Heart right ventricle (tissue), 16 donors: ENCODE results near the gene MXD1. TPM values are rescaled to one million over a fixed set of nuclear protein-coding genes. Genes with fewer than 3 reads are reported as not detected.
A peak's percentile ranks its signal among the peaks of the same experiment; 100 is the strongest.

Experiments used
- ATAC-seq, 8 donors: fragments of 200-7000 bp; cut with Tn5 transposase; one replicate each; pipeline ENCODE4 v1.9.1; 2020; ENCODE audit warnings: mild to moderate bottlenecking in 8 of 8, moderate library complexity in 8 of 8, moderate number of reproducible peaks in 1 of 8
- DNase-seq, 2 donors: peaks; one replicate each; pipeline ENCODE4 v3.0.0-alpha.2; 2020
- H3K27ac ChIP-seq, 10 donors: fragments of 200-600 bp; sonication (generic) in 2 of 10; one replicate each; pipeline versions ENCODE4 v1.5.0 to v1.8.0; 2020 to 2022; ENCODE audit warnings: mild to moderate bottlenecking in 3 of 10
- H3K27me3 ChIP-seq, 7 donors: fragments of 200-600 bp; one replicate each; pipeline ENCODE4 v1.8.0; 2021 to 2022; ENCODE audit warnings: mild to moderate bottlenecking in 2 of 7
- H3K36me3 ChIP-seq, 9 donors: fragments of 200-600 bp; sonication (generic) in 1 of 9; one replicate each; pipeline versions ENCODE4 v1.5.0 to v1.8.0; 2020 to 2022; ENCODE audit warnings: mild to moderate bottlenecking in 2 of 9
- H3K4me1 ChIP-seq, 9 donors: fragments of 200-600 bp; sonication (generic) in 1 of 9; one replicate each; pipeline versions ENCODE4 v1.5.0 to v1.8.0; 2020 to 2022; ENCODE audit warnings: mild to moderate bottlenecking in 4 of 9
- H3K4me3 ChIP-seq, 10 donors: fragments of 200-600 bp; sonication (generic) in 2 of 10; one replicate each; pipeline versions ENCODE4 v1.5.0 to v1.8.0; 2020 to 2022; ENCODE audit warnings: mild to moderate bottlenecking in 7 of 10, moderate library complexity in 2 of 10
- H3K9me3 ChIP-seq, 11 donors: fragments of 200-600 bp in 10 of 11; sonication (generic) in 2 of 11; one replicate each; pipeline versions ENCODE4 v1.5.0 to v1.8.0; 2013 to 2022; ENCODE audit warnings: mild to moderate bottlenecking in 2 of 11, control low read depth in 1 of 11, moderate library complexity in 1 of 11
- CTCF ChIP-seq, 9 donors: fragments of 200-600 bp; sonication (generic) in 2 of 9; IDR thresholded peaks; one replicate each; pipeline versions ENCODE4 v1.5.0 to v1.8.0; 2021 to 2022; ENCODE audit warnings: antibody characterized with exemption in 9 of 9, mild to moderate bottlenecking in 5 of 9, moderate library complexity in 1 of 9
- WGBS, 2 donors: extraction: QIAGEN DNeasy Blood & Tissue Kit; methylation state at CpG; one replicate each; pipeline ENCODE4 v1.1.7; 2013; ENCODE audit warnings: inconsistent platforms in 1 of 2; 5-methylcytosine and 5-hydroxymethylcytosine counted together
- intact Hi-C, 10 donors: fragments of 100-400 bp; cut with DNase I; formaldehyde crosslinking; loops; one replicate each; pipeline versions ENCODE4 v1.11.1 to v1.14.2; 2022
- polyA plus RNA-seq, 2 donors: library from polyadenylated mRNA; stranded (reverse); fragments of 200-250 nt; gene quantifications; one replicate each; pipeline ENCODE4 v1.2.3, GENCODE V29; 2013
- total RNA-seq, 10 donors: library from RNA; stranded (reverse); fragmentation: NEBNext Ultra II Directional in 3 of 10; extraction: Animal tissue kit (Norgen Biotek cat#: 25700) in 3 of 10; gene quantifications; one replicate each; pipeline versions ENCODE4 v1.2.1 to v1.2.4, GENCODE V29; 2021 to 2023
- donor health status: Arrhythmogenic right ventricular cardiomyopathy.
- donor health status: ischemic (EF 13 %, LVEDD 7.1; RV severe dilation, severe dysfunction).
- donor health status: healthy with polysubstance abuse.
- donor health status: DM: no; HTN: yes; CAD: no.
- donor health status: DM: no; HTN: no; CAD: no.
- donor health status: ischemic (EF 25% LVEDD 6.9; RV normal size, moderate dysfunction).
- donor health status: ischemic (EF 25% LVEDD 5.7; RV mildly dilated, moderate dysfunction).
- donor health status: healthy.
- donor health status: DM: yes; HTN: yes; CAD: no.
- donor health status: Ischemic cardiomyopathy.
- donor health status: ischemic (EF 35%, LVEDD 5.7; RV mildly dilated, moderate dysfunction).
- donor health status: nonischemic (EF 11% LVEDD 7.7; RV severe dilation, severe dysfunction).
- donor health status: DM: yes; HTN: yes; CAD: no.
- donor health status: PGD.
- donor health status: ischemic (EF 29% LVEDD 5.4; RV normal size, mild dysfunction).
- donor health status: nonischemic (EF 23%, LVEDD 6.1; RV moderate dilation, normal function).

MXD1 gene
- total and polyA plus RNA-seq, 12 donors, result 2.0 to 11.6 (median 5.9) TPM

- H3K36me3 ChIP-seq, result no peaks in the 10 kb centered on the region
- no peak overlapping the region for H3K4me3 ChIP-seq
- H3K27me3 ChIP-seq, result no peaks in the 10 kb centered on the region
- ATAC-seq, result no peak
- TF ChIP-seq CTCF (IDR thresholded peaks at IDR 0.05), result no peak
- no peak for DNase-seq
- H3K9me3 ChIP-seq, result no peaks in the 10 kb centered on the region
- peaks cover 0 to 17% (median 0%) of the 10 kb centered on the region in 9 donors for H3K4me1 ChIP-seq
- intact Hi-C loops, result no loop called here
- WGBS, 2 donors, result 81 to 84% methylated on average over 4 of the region's 4 CpGs
- H3K27ac ChIP-seq, result peak overlapping the region in 2 of 10 donors; percentile 69 to 89
Measured at GRCh38 chr2:69977906-69978482, 63.1 kb downstream of the MXD1 start.

DNA sequence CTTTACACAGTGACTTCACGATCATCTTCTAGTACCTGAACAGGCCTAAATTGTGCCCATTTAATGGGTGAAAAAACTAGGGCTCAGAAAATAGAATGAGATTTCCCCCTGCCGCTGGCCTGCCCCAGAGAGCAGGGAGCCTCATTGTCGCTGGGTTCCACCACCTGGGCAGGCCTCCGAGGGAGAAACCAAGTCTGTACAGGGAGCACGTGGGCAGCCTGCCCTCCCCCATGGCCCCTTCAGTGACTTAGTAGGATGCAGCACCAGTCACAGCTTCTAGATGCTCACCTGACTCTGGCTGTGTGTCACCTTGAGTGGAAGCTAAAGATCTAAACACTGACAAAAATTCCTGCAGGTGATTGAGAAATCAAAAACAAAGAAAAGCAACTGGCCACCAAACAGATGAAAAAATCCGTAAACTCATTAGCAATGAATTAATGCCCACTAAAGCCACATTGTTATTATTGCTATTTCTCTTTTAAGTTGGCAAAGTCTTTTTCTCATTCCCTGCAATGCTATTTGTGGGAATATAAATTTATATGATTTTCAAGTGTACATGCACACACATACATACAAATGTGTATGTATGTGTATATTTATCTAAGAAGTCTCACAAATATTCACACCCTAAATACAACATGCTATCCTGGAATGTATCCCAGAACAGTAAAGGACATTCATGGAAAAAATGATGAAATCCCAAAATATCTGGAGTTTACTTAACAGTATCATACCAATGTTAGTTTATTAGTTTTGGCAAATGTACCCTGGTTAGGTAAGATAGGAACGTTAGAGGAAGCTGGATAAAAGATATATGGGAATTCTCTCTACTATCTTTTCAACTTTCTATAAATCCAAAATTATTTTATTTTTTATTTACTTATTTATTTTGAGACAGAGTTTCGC is 65.2 kb downstream of the MXD1 start:
- TF ChIP-seq CTCF (IDR thresholded peaks at IDR 0.05), result no peak
- no peak for DNase-seq

DNA sequence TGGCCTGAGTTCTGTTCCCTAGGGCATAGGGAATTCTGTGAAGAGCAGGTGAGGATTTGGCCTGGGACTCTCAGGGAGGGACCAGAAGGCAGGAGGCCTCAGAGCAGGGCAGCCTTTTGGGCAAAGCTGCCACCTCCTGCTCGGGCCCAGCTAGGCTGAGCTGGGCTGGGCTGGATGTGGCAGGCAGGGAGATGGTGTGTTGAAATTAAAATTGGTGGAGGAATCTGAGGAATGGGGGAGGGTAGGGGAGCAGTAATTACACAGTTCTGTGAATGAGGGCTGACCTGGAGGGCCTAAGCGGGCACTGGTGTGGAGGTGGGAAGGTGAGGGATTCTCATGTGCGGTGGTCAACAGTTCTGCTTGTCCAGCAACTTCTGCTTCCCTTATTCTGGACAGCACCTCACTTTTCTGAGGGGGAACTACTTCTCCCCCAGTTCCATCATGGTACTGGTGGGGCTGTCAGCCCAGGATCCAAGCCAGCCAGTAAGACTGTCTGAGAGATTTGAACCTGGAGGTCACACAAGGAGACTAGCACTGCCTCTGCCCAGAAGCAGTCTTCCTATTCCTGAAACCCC is 68.6 kb downstream of the MXD1 start:
- WGBS, 2 donors, result 75 to 89% methylated on average over 3 of the region's 3 CpGs
- intact Hi-C loops, result no loop called here
- Histone ChIP-seq H3K27me3 (no peaks in the 10 kb centered on the region), H3K4me1 (peaks cover 0 to 24% (median 0%) of the 10 kb centered on the region in 9 donors), H3K36me3 (no peaks in the 10 kb centered on the region), H3K4me3 (no peak overlapping the region), H3K27ac (peak overlapping the region in 2 of 10 donors; percentile 17 to 88), H3K9me3 (no peaks in the 10 kb centered on the region)
- ATAC-seq, result peak in 1 of 8 donors; percentile 20
- no peak for DNase-seq
- TF ChIP-seq CTCF (IDR thresholded peaks at IDR 0.05), result no peak

More for the DNA sequence above, 65.2 kb downstream of the MXD1 start:
- intact Hi-C loops, result no loop called here
- Histone ChIP-seq H3K36me3 (no peaks in the 10 kb centered on the region), H3K9me3 (no peaks in the 10 kb centered on the region), H3K27me3 (no peaks in the 10 kb centered on the region), H3K4me1 (peaks cover 0 to 21% (median 0%) of the 10 kb centered on the region in 9 donors), H3K27ac (peak overlapping the region in 2 of 10 donors; percentile 35 to 89), H3K4me3 (no peak overlapping the region)
- ATAC-seq, result no peak
- 84 to 87% methylated on average over 8 of the region's 8 CpGs for WGBS, 2 donors

GRCh38 chr2:69985216-69985615 is 70.3 kb downstream of the MXD1 start:
- no peaks in the 10 kb centered on the region for H3K27me3 ChIP-seq

More at GRCh38 chr2:69985216-69985615, 70.3 kb downstream of the MXD1 start:
- H3K4me1 ChIP-seq, result peaks cover 0 to 24% (median 0%) of the 10 kb centered on the region in 9 donors
- H3K36me3 ChIP-seq, result no peaks in the 10 kb centered on the region
- H3K4me3 ChIP-seq, result no peak overlapping the region
- TF ChIP-seq CTCF (IDR thresholded peaks at IDR 0.05), result no peak
- H3K9me3 ChIP-seq, result no peaks in the 10 kb centered on the region
- no peak for DNase-seq
- 96 to 97% methylated on average over 3 of the region's 3 CpGs for WGBS, 2 donors
- ATAC-seq, result no peak
- peak overlapping the region in 2 of 10 donors; percentile 44 to 88 for H3K27ac ChIP-seq
- intact Hi-C loops, result no loop called here
